Naive thymus-derived CD4-positive, alpha-beta T cell (primary cell): ENCODE results near the gene SPIN2A. TPM values are rescaled to one million over a fixed set of nuclear protein-coding genes. Genes with fewer than 3 reads are reported as not detected.
"Not testable (repeated sequence)": the region's sequence is repeated elsewhere in the genome, so short reads cannot be mapped to it uniquely, and the experiment has no call there.

Source experiments
- ATAC-seq: fragments of 150-1000 bp; cut with Tn5 transposase; 2 replicates; pipeline ENCODE4 v1.10.0; 2021; ENCODE audit warnings: mild to moderate bottlenecking, moderate library complexity
- CTCF ChIA-PET: fragments of 350-600 bp; sonication (Branson Sonifier 250); formaldehyde crosslinking; loops from one replicate; lab custom pipeline; 2021; ENCODE audit warnings: antibody characterized with exemption; lab: Charles Lee
- POLR2A ChIA-PET: fragments of 350-600 bp; sonication (Branson Sonifier 250); formaldehyde crosslinking; loops from one replicate; lab custom pipeline; 2021; ENCODE audit warnings: antibody characterized with exemption, inconsistent platforms; lab: Charles Lee
- DNase-seq, 9 donors: peaks; one replicate each; pipeline versions ENCODE4 v3.0.0 to v3.0.0-alpha.2; 2020 to 2022; ENCODE audit warnings: mixed read lengths in 1 of 9
- H3K27ac ChIP-seq: one replicate; pipeline ENCODE4 v1.7.0; 2013; ENCODE audit warnings: mild to moderate bottlenecking, low read depth, low read length, moderate library complexity
- H3K27me3 ChIP-seq, 2 donors: one replicate each; pipeline ENCODE4 v1.7.0; 2013; ENCODE audit warnings: low read length in 2 of 2, mild to moderate bottlenecking in 2 of 2, moderate library complexity in 2 of 2; ENCODE audit not compliant: control insufficient read depth in 2 of 2, insufficient read depth in 2 of 2
- H3K36me3 ChIP-seq, 3 experiments: 1 replicate in 2 of 3; 2 replicates in 1 of 3; pipeline ENCODE4 v1.7.0; 2013; ENCODE audit warnings: low read length in 3 of 3, mild to moderate bottlenecking in 3 of 3, moderate library complexity in 1 of 3; ENCODE audit not compliant: insufficient read depth in 3 of 3, control insufficient read depth in 2 of 3
- H3K4me1 ChIP-seq, 2 donors: one replicate each; pipeline ENCODE4 v1.7.0; 2013; ENCODE audit warnings: low read length in 2 of 2, mild to moderate bottlenecking in 2 of 2, moderate library complexity in 1 of 2; ENCODE audit not compliant: control insufficient read depth in 2 of 2, insufficient read depth in 2 of 2
- H3K4me3 ChIP-seq: 2 replicates; pipeline ENCODE4 v1.7.0; 2013; ENCODE audit warnings: mild to moderate bottlenecking, low read length
- H3K9me3 ChIP-seq, 3 experiments: 1 replicate in 2 of 3; 2 replicates in 1 of 3; pipeline ENCODE4 v1.7.0; 2013; ENCODE audit warnings: low read length in 3 of 3; ENCODE audit not compliant: control insufficient read depth in 2 of 3
- H3K27ac Mint-ChIP-seq, 9 donors: one replicate each; pipeline ENCODE4 v1.8.0; 2020 to 2022; ENCODE audit warnings: mixed read lengths in 9 of 9, mild to moderate bottlenecking in 8 of 9, moderate library complexity in 5 of 9, inconsistent platforms in 2 of 9
- H3K27me3 Mint-ChIP-seq, 5 donors: one replicate each; pipeline ENCODE4 v1.8.0; 2021 to 2022; ENCODE audit warnings: mixed read lengths in 5 of 5, mild to moderate bottlenecking in 1 of 5
- H3K36me3 Mint-ChIP-seq, 5 donors: one replicate each; pipeline ENCODE4 v1.8.0; 2020 to 2022; ENCODE audit warnings: mixed read lengths in 5 of 5, mild to moderate bottlenecking in 3 of 5, inconsistent platforms in 1 of 5
- H3K4me1 Mint-ChIP-seq, 7 donors: one replicate each; pipeline ENCODE4 v1.8.0; 2020 to 2022; ENCODE audit warnings: mixed read lengths in 7 of 7, mild to moderate bottlenecking in 3 of 7, inconsistent platforms in 1 of 7
- H3K4me3 Mint-ChIP-seq, 10 donors: one replicate each; pipeline ENCODE4 v1.8.0; 2020 to 2022; ENCODE audit warnings: mild to moderate bottlenecking in 10 of 10, mixed read lengths in 10 of 10, moderate library complexity in 6 of 10, inconsistent platforms in 2 of 10
- H3K9me3 Mint-ChIP-seq, 11 donors: one replicate each; pipeline ENCODE4 v1.8.0; 2020 to 2022; ENCODE audit warnings: mixed read lengths in 11 of 11, mild to moderate bottlenecking in 4 of 11, inconsistent platforms in 1 of 11, moderate library complexity in 1 of 11
- intact Hi-C, 2 donors: fragments of 100-400 bp; cut with micrococcal nuclease; formaldehyde crosslinking; loops; one replicate each; pipeline ENCODE4 v1.15.1; 2023
- polyA plus RNA-seq, 2 donors: library from polyadenylated mRNA; unstranded; fragments of 300-500 nt; fragmentation: Illumina TruSeq; gene quantifications; one replicate each; pipeline ENCODE4 v1.2.3, GENCODE V29; 2021
- total RNA-seq, 6 experiments: library from RNA in 5 of 6; stranded (reverse) in 5 of 6; gene quantifications; 1 replicate in 5 of 6; 2 replicates in 1 of 6; pipeline ENCODE4 v1.2.3 and lab custom pipeline; 2021 to 2026

Gene SPIN2A
- total and polyA plus RNA-seq, 7 experiments from 2014 or later: 0.09 to 2.5 (median 1.1) TPM; not detected in 1

DNA sequence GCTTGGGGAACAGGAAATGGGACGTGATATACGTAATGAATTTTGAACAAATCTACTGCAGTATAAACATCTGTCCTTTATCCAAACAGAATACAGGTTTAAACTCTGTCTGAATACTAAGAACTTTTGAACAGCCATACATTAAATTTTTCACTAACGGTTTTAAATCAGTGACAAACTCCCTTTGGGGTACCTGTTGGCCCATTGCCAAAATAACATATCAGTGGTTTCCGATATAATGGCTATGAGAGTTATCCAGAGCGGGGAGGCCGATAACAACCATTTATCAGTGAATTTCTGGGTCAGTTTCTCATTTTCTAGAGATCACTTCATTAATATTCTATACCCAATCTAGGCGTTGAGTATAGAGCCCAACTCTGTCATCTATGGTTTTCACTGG lies 5.2 kb downstream of the SPIN2A start:
- H3K27ac Mint-ChIP-seq: no peak overlapping the region
- CTCF ChIA-PET: no interaction called here
- H3K36me3 ChIP-seq: no peaks in the 10 kb centered on the region
- DNase-seq (no peak), ATAC-seq (no peak)
- peaks cover 0 to 18% (median 4%) of the 10 kb centered on the region in 5 donors for H3K36me3 Mint-ChIP-seq
- H3K9me3 Mint-ChIP-seq: peaks cover 0 to 2% (median 0%) of the 10 kb centered on the region in 11 donors
- H3K27me3 ChIP-seq: no peaks in the 10 kb centered on the region
- no peak overlapping the region for H3K4me3 ChIP-seq
- intact Hi-C loops: no loop called here
- H3K4me1 Mint-ChIP-seq: peaks cover 0 to 3% (median 0%) of the 10 kb centered on the region in 7 donors
- no peak overlapping the region for H3K27ac ChIP-seq
- no peaks in the 10 kb centered on the region for H3K27me3 Mint-ChIP-seq
- H3K9me3 ChIP-seq: no peaks in the 10 kb centered on the region
- POLR2A ChIA-PET: no interaction called here
- no peak overlapping the region for H3K4me3 Mint-ChIP-seq
- no peaks in the 10 kb centered on the region for H3K4me1 ChIP-seq

DNA sequence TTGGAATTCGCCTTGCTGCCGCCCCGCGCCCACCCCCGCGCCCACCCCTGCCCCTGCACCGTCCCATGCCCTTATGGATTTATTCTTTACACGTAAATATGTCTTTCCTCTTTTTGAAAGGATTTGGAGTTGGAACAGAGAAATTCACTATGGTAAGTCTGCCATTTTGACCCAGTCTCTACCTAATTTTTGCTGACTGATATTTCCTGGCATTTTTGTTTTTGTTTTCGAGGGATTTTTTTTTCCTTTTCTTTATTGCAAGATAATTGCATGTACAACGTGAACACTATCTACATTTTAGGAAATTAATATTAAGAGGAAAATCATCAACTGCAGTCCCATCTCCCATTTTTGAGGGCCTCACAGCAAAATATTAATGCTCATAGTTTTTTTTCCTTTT lies 15.4 kb downstream of the SPIN2A start:
- H3K9me3 Mint-ChIP-seq: peaks cover 0 to 2% (median 0%) of the 10 kb centered on the region in 11 donors
- DNase-seq (no peak), ATAC-seq (no peak)
- H3K36me3 Mint-ChIP-seq: peaks cover 0 to 7% (median 6%) of the 10 kb centered on the region in 5 donors
- H3K4me3 ChIP-seq: peak overlapping the region; percentile 57
- peak overlapping the region; percentile 72 to 96 (median 91) for H3K27ac Mint-ChIP-seq
- no peaks in the 10 kb centered on the region for H3K36me3 ChIP-seq
- H3K4me1 ChIP-seq: no peaks in the 10 kb centered on the region
- H3K27me3 ChIP-seq: no peaks in the 10 kb centered on the region
- no peaks in the 10 kb centered on the region for H3K9me3 ChIP-seq
- H3K27me3 Mint-ChIP-seq: no peaks in the 10 kb centered on the region
- H3K27ac ChIP-seq: peak overlapping the region; percentile 62
- ChIA-PET POLR2A (interaction anchor here (1.1 kb wide), 1 partner anchor 1633 kb away, joined by 3 read pairs; no protein-coding TSS in a partner anchor), CTCF (no interaction called here)
- peak overlapping the region; percentile 90 to 95 (median 93) for H3K4me3 Mint-ChIP-seq
- intact Hi-C loops: loop anchor here (1.0 to 10.0 kb wide), 8 partner anchors 127 to 1405 kb away; partner anchors contain the start of genes FAAH2 (in 2 of the 2), RRAGB (in 1 of the 2), SPIN3 (in 1 of the 2) and ZXDB (in 1 of the 2)
- H3K4me1 Mint-ChIP-seq: peaks cover 5 to 14% (median 11%) of the 10 kb centered on the region in 7 donors

DNA sequence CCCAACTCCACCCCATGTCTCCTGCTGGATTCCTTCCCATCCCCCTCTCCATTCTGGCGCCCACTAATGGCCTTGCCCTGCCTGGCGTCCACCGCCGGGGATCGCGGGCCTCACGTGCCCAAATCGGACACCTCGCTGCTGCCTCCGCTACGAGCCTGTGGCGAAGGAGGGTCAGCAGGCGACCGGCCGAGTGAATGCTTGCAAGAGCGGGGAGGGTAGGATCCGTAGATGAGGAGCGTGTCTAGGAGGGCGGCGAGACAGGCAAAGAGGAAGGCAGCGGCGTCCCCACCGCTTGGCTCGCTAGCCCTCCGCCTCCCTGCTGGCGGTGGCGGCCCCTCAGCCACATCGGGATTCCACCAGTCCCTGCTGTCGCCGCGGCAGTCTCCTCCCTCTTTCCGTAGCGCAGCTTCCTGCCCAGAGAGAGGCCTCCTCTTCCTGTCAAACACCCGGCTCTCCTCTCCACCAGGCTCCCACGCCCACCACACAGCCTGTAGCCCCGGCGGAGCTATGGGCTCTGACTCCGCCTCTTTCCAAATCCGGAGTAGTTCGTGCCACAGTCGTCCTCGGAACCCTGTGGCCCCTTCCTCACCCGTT lies 15.9 kb downstream of the SPIN2A start, which contains the start of gene SPIN2B:
Gene SPIN2B, minus strand, starts transcription at position 387 of the 594 bp plus-strand sequence.
- H3K4me3 Mint-ChIP-seq: peak within 1 kb of the TSS; percentile 90 to 95 (median 93)
- Histone ChIP-seq H3K9me3 (no peaks in the 10 kb centered on the region), H3K27me3 (no peaks in the 10 kb centered on the region), H3K4me1 (no peaks in the 10 kb centered on the region), H3K36me3 (no peaks in the 10 kb centered on the region), H3K4me3 (peak within 1 kb of the TSS; percentile 57), H3K27ac (peak within 1 kb of the TSS; percentile 62)
- H3K27me3 Mint-ChIP-seq: no peaks in the 10 kb centered on the region
- peak; percentile 99 for ATAC-seq
- CTCF ChIA-PET: no interaction called here
- POLR2A ChIA-PET: interaction anchor here (1.1 kb wide), 1 partner anchor 1633 kb away, joined by 3 read pairs; no protein-coding TSS in a partner anchor
- peak; percentile 27 to 76 (median 68) for DNase-seq
- peaks cover 0 to 2% (median 0%) of the 10 kb centered on the region in 11 donors for H3K9me3 Mint-ChIP-seq
- peaks cover 5 to 14% (median 11%) of the 10 kb centered on the region in 7 donors for H3K4me1 Mint-ChIP-seq
- peak within 1 kb of the TSS; percentile 72 to 96 (median 91) for H3K27ac Mint-ChIP-seq
- peaks cover 0 to 10% (median 5%) of the 10 kb centered on the region in 5 donors for H3K36me3 Mint-ChIP-seq
- intact Hi-C loops: loop anchor here (1.0 to 10.0 kb wide), 8 partner anchors 126 to 1404 kb away; partner anchors contain the start of genes FAAH2 (in 2 of the 2), RRAGB (in 1 of the 2), SPIN3 (in 1 of the 2) and ZXDB (in 1 of the 2)

DNA sequence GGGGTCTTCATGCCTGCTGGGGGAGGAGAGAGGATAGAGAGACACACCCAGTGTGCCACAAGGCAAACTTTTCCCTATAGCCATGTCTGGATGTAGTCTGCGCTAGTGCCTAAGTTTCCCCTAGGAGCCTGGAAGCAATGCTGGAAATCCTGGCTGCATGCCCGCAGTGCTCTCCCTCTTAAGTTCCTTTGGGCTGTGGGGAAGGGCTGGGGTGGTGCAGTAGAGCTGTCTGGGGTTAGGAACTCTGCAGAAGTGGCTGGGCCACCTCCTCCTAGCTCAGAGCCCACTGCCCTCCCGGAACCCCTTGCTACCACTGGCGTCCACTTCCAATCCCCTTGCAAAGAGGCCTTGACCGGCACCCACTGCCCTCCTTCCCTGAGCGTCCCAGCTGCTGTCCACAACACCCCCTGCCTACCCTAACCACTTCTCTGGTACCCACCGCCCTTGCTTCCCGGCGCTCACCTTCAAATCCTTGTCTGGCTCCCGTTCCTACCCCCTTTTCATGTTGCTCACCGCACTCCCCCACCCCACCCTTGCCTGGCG lies 16.5 kb downstream of the SPIN2A start:
- H3K27me3 Mint-ChIP-seq, ATAC-seq, H3K9me3 ChIP-seq, CTCF ChIA-PET, H3K27me3 ChIP-seq, H3K9me3 Mint-ChIP-seq, H3K36me3 ChIP-seq, H3K4me1 ChIP-seq: not testable (repeated sequence)
- H3K27ac Mint-ChIP-seq: peak overlapping the region; percentile 72 to 96 (median 90)
- H3K27ac ChIP-seq: peak overlapping the region; percentile 62
- intact Hi-C loops: loop anchor here (1.0 to 10.0 kb wide), 8 partner anchors 125 to 1403 kb away; partner anchors contain the start of genes FAAH2 (in 2 of the 2), RRAGB (in 1 of the 2), SPIN3 (in 1 of the 2) and ZXDB (in 1 of the 2)
- DNase-seq: peak in 1 of 9 donors; percentile 1
- H3K4me3 ChIP-seq: peak overlapping the region; percentile 57
- H3K4me3 Mint-ChIP-seq: peak overlapping the region; percentile 90 to 95 (median 93)
- peaks cover 5 to 14% (median 11%) of the 10 kb centered on the region in 7 donors for H3K4me1 Mint-ChIP-seq
- POLR2A ChIA-PET: interaction anchor here (0.6 to 1.1 kb wide), 2 partner anchors 125 to 1632 kb away, joined by 3 read pairs; partner anchors contain the start of gene SPIN3
- peaks cover 0 to 10% (median 5%) of the 10 kb centered on the region in 5 donors for H3K36me3 Mint-ChIP-seq

DNA sequence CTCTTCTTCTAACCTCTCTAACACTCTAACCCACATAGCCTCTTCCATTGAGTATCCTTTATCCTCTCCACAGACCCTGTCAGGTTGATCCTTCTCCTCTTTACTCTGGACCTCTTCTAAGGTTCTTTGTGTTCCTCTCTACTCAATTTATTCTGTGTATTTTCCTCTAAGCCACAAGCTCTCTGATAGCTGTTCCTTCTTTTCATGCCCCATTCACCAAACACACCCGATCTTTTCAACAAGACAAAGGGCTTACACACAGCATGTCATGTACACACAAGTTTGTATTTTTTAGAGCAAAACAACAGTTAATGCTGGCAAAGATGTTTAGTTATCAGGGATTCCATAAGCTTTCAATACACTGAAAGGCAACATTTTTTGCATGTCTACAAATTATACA lies 17.8 kb downstream of the SPIN2A start:
- H3K4me3 ChIP-seq: no peak overlapping the region
- H3K4me1 ChIP-seq: no peaks in the 10 kb centered on the region
- DNase-seq (no peak), ATAC-seq (no peak)
- Mint-ChIP-seq H3K27ac (peak overlapping the region in 8 of 9 donors; percentile 3 to 61 (median 27)), H3K4me3 (peak overlapping the region in 1 of 10 donors; percentile 7), H3K9me3 (peaks cover 0 to 2% (median 0%) of the 10 kb centered on the region in 11 donors), H3K27me3 (no peaks in the 10 kb centered on the region), H3K36me3 (peaks cover 0 to 14% (median 5%) of the 10 kb centered on the region in 5 donors), H3K4me1 (peaks cover 5 to 12% (median 8%) of the 10 kb centered on the region in 7 donors)
- no peaks in the 10 kb centered on the region for H3K27me3 ChIP-seq
- intact Hi-C loops: no loop called here
- H3K36me3 ChIP-seq: no peaks in the 10 kb centered on the region
- CTCF ChIA-PET: no interaction called here
- H3K27ac ChIP-seq: no peak overlapping the region
- no peaks in the 10 kb centered on the region for H3K9me3 ChIP-seq
- POLR2A ChIA-PET: no interaction called here

DNA sequence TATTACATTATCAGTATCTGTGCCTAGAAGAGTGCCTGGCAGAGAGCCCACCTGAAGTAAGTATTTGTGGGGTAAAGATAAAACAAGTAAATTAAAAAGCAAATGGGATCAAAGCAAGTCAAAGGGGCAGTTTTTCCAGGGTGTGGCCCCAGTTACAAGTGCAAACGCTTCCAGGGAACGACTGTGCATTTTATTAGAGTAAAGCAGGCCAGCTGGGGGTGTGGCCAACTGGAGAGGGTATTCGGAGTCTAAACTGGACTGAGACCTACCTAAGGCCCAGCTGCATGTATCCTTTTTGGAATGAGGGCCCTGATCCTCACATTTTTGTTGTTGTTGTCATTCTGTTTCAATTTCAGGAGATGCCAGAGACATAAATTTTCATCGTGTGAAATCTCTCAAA lies 19.6 kb downstream of the SPIN2A start:
- DNase-seq, H3K4me1 ChIP-seq, H3K27me3 Mint-ChIP-seq, H3K4me3 ChIP-seq, ATAC-seq, H3K27ac ChIP-seq, H3K27ac Mint-ChIP-seq, POLR2A ChIA-PET, CTCF ChIA-PET, H3K36me3 ChIP-seq, H3K27me3 ChIP-seq, intact Hi-C loops, H3K9me3 ChIP-seq, H3K4me3 Mint-ChIP-seq, H3K9me3 Mint-ChIP-seq: not testable (repeated sequence)
- Mint-ChIP-seq H3K36me3 (peaks cover 0 to 17% (median 5%) of the 10 kb centered on the region in 5 donors), H3K4me1 (peaks cover 5 to 12% (median 8%) of the 10 kb centered on the region in 7 donors)
